ENCODE measurements around the gene RHBDD2. TPM values are rescaled to one million over a fixed set of nuclear protein-coding genes. Genes with fewer than 3 reads are reported as not detected.

RHBDD2 gene
- total and polyA plus RNA-seq, 10 of the 15 experiments (the other 5 are each of a cell fraction or from before 2014, with no cell fraction given) = 3.9 to 39.8 (median 16.9) TPM

- TF ChIP-seq ZNF687 (IDR thresholded peaks at IDR 0.05) = peak; percentile 87
- no peak for TF ChIP-seq NFYB (IDR thresholded peaks at IDR 0.05; ENCODE audit: insufficient read depth, low read depth, low read length)
- peak; percentile 98 for TF ChIP-seq SP1 (IDR thresholded peaks at IDR 0.05; ENCODE audit: low read depth, low read length)
- TF ChIP-seq ZNF24 (IDR thresholded peaks at IDR 0.05) = peak; percentile 52
- peak; percentile 69; the same call in 1 of the 2 replicates for TF ChIP-seq SIN3A (IDR thresholded peaks at IDR 0.05; ENCODE audit: low read depth, low read length)
- TF ChIP-seq MEF2A (IDR thresholded peaks at IDR 0.05; ENCODE audit: insufficient read depth, low read depth, low read length) = no peak
- peak; percentile 81 for TF ChIP-seq YY1 (IDR thresholded peaks at IDR 0.05; ENCODE audit: low read depth, low read length)
- TF ChIP-seq NKRF (conservative IDR thresholded peaks at IDR 0.05) = peak; percentile 75
- no peak for TF ChIP-seq CEBPZ (IDR thresholded peaks at IDR 0.05; ENCODE audit: low read depth, low read length)
- TF ChIP-seq CREM (IDR thresholded peaks at IDR 0.05; ENCODE audit: low read depth) = no peak
- TF ChIP-seq STAT3 (IDR thresholded peaks at IDR 0.05; ENCODE audit: low read depth, low read length) = no peak
- TF ChIP-seq CBX3 (IDR thresholded peaks at IDR 0.05; ENCODE audit: borderline replicate concordance, low read depth) = no peak
- no peak for TF ChIP-seq TCF7 (IDR thresholded peaks at IDR 0.05; ENCODE audit: borderline replicate concordance)
- peak; percentile 54 for TF ChIP-seq NR2C1 (IDR thresholded peaks at IDR 0.05)
- peak; percentile 51; the same call in 1 of the 2 replicates for TF ChIP-seq SREBF2 (IDR thresholded peaks at IDR 0.05; ENCODE audit: low read length)
- peak; percentile 92; the same call in 1 of the 2 replicates for TF ChIP-seq RB1 (IDR thresholded peaks at IDR 0.05; ENCODE audit: borderline replicate concordance)
- no peak for TF ChIP-seq ZSCAN29 (IDR thresholded peaks at IDR 0.05)
- TF ChIP-seq BACH1 (IDR thresholded peaks at IDR 0.05; ENCODE audit: borderline replicate concordance) = peak; percentile 96
- no peak for TF ChIP-seq SKIL (IDR thresholded peaks at IDR 0.05; ENCODE audit: low read depth, poor library complexity, severe bottlenecking)
Measured at GRCh38 chr7:75914655-75915415, 36.0 kb downstream of the RHBDD2 start, which contains the start of gene POR (continued).

Data from GM12878 (cell line).